Activated CD4-positive, alpha-beta memory T cell treated with anti-CD3 and anti-CD28 coated beads for 36 hours (primary cell): ENCODE data around the gene PRRC2B. TPM values are rescaled to one million over a fixed set of nuclear protein-coding genes. Genes with fewer than 3 reads are reported as not detected.

Experiments used
- CTCF ChIA-PET: fragments of 350-600 bp; sonication (Branson Sonifier 250); formaldehyde crosslinking; loops from one replicate; lab custom pipeline; 2021; ENCODE audit warnings: antibody characterized with exemption, inconsistent platforms; lab: Charles Lee
- POLR2A ChIA-PET: fragments of 350-600 bp; sonication (Branson Sonifier 250); formaldehyde crosslinking; loops from one replicate; lab custom pipeline; 2021; ENCODE audit warnings: antibody characterized with exemption; lab: Charles Lee
- DNase-seq: peaks from one replicate; pipeline ENCODE4 v3.0.0-alpha.2; 2020
- H3K27ac Mint-ChIP-seq: one replicate; pipeline ENCODE4 v1.8.0; 2021; ENCODE audit warnings: mixed read lengths
- H3K27me3 Mint-ChIP-seq: one replicate; pipeline ENCODE4 v1.8.0; 2021; ENCODE audit warnings: mixed read lengths
- H3K36me3 Mint-ChIP-seq: one replicate; pipeline ENCODE4 v1.8.0; 2021; ENCODE audit warnings: mixed read lengths
- H3K4me1 Mint-ChIP-seq: one replicate; pipeline ENCODE4 v1.8.0; 2021; ENCODE audit warnings: low read depth, mixed read lengths
- H3K4me3 Mint-ChIP-seq: one replicate; pipeline ENCODE4 v1.8.0; 2021; ENCODE audit warnings: mild to moderate bottlenecking, mixed read lengths
- H3K9me3 Mint-ChIP-seq: one replicate; pipeline ENCODE4 v1.8.0; 2021; ENCODE audit warnings: mixed read lengths
- intact Hi-C: fragments of 100-400 bp; cut with micrococcal nuclease; formaldehyde crosslinking; loops from one replicate; pipeline ENCODE4 v1.15.1; 2023
- total RNA-seq, 2 experiments: library from RNA; stranded (reverse); gene quantifications; one replicate each; pipeline ENCODE4 v1.2.3, GENCODE V29; 2021

Gene PRRC2B
- total RNA-seq, 2 experiments from 2014 or later = 127 to 135 TPM

GRCh38 chr9:131495785-131496184, 101.9 kb downstream of the PRRC2B start:
- peaks cover 27% of the 10 kb centered on the region for H3K36me3 Mint-ChIP-seq
- H3K4me3 Mint-ChIP-seq = no peak overlapping the region
- H3K9me3 Mint-ChIP-seq = no peaks in the 10 kb centered on the region
- no peaks in the 10 kb centered on the region for H3K27me3 Mint-ChIP-seq
- DNase-seq = no peak
- ChIA-PET POLR2A (interaction anchor here (1.0 kb wide), 1 partner anchor 124 kb away, joined by 3 read pairs; no protein-coding TSS in a partner anchor), CTCF (interaction anchor here (1.8 kb wide), 1 partner anchor 245 kb away, joined by 5 read pairs; no protein-coding TSS in a partner anchor)
- peaks cover 20% of the 10 kb centered on the region for H3K4me1 Mint-ChIP-seq
- no peak overlapping the region for H3K27ac Mint-ChIP-seq
- intact Hi-C loops = no loop called here

GRCh38 chr9:131496844-131497405, 103.0 kb downstream of the PRRC2B start:
- CTCF ChIA-PET = no interaction called here

GRCh38 chr9:131499254-131499767, 105.4 kb downstream of the PRRC2B start:
- intact Hi-C loops = no loop called here
- ChIA-PET POLR2A (interaction anchor here (1.3 to 2.1 kb wide), 3 partner anchors 19 to 225 kb away, joined by 4 to 8 read pairs (median 6); no protein-coding TSS in a partner anchor), CTCF (interaction anchor here (1.1 to 2.6 kb wide), 4 partner anchors 20 to 244 kb away, joined by 3 to 14 read pairs (median 8); no protein-coding TSS in a partner anchor)
- Mint-ChIP-seq H3K9me3 (no peaks in the 10 kb centered on the region), H3K4me3 (no peak overlapping the region), H3K27me3 (no peaks in the 10 kb centered on the region), H3K27ac (peak overlapping the region; percentile 74), H3K36me3 (peaks cover 4% of the 10 kb centered on the region), H3K4me1 (peaks cover 37% of the 10 kb centered on the region)
- no peak for DNase-seq

More at GRCh38 chr9:131496844-131497405, 103.0 kb downstream of the PRRC2B start:
- no peak overlapping the region for H3K27ac Mint-ChIP-seq
- no peak overlapping the region for H3K4me3 Mint-ChIP-seq
- H3K9me3 Mint-ChIP-seq = no peaks in the 10 kb centered on the region
- no peak for DNase-seq
- POLR2A ChIA-PET = interaction anchor here (1.0 kb wide), 1 partner anchor 125 kb away, joined by 3 read pairs; no protein-coding TSS in a partner anchor
- peaks cover 18% of the 10 kb centered on the region for H3K36me3 Mint-ChIP-seq
- intact Hi-C loops = no loop called here
- H3K4me1 Mint-ChIP-seq = peaks cover 31% of the 10 kb centered on the region
- H3K27me3 Mint-ChIP-seq = no peaks in the 10 kb centered on the region

GRCh38 chr9:131500377-131500776, 106.5 kb downstream of the PRRC2B start:
- CTCF ChIA-PET = interaction anchor here (0.8 to 2.6 kb wide), 8 partner anchors 21 to 375 kb away, joined by 3 to 14 read pairs (median 5); partner anchors contain the start of gene NUP214
- Mint-ChIP-seq H3K36me3 (peaks cover 4% of the 10 kb centered on the region), H3K27me3 (no peaks in the 10 kb centered on the region), H3K4me3 (peak overlapping the region; percentile 2), H3K9me3 (no peaks in the 10 kb centered on the region), H3K4me1 (peaks cover 47% of the 10 kb centered on the region), H3K27ac (peak overlapping the region; percentile 87)
- intact Hi-C loops = loop anchor here (1.0 to 5.0 kb wide), 9 partner anchors 92 to 852 kb away; partner anchors contain the start of genes FAM78A, MED27 and SETX
- DNase-seq = peak; percentile 91
- POLR2A ChIA-PET = interaction anchor here (0.7 to 2.1 kb wide), 5 partner anchors 20 to 229 kb away, joined by 3 to 8 read pairs (median 4); no protein-coding TSS in a partner anchor

- Mint-ChIP-seq H3K27me3 (no peaks in the 10 kb centered on the region), H3K36me3 (peaks cover 7% of the 10 kb centered on the region), H3K27ac (peak overlapping the region; percentile 87), H3K4me1 (peaks cover 50% of the 10 kb centered on the region), H3K4me3 (peak overlapping the region; percentile 55), H3K9me3 (no peaks in the 10 kb centered on the region)
- DNase-seq = peak; percentile 82
- CTCF ChIA-PET = interaction anchor here (0.8 to 2.6 kb wide), 9 partner anchors 22 to 479 kb away, joined by 3 to 14 read pairs (median 5); partner anchors contain the start of gene NUP214
- intact Hi-C loops = loop anchor here (1.0 to 5.0 kb wide), 10 partner anchors 91 to 851 kb away; partner anchors contain the start of genes FAM78A, MED27 and SETX
- POLR2A ChIA-PET = interaction anchor here (0.7 to 2.1 kb wide), 5 partner anchors 21 to 230 kb away, joined by 3 to 8 read pairs (median 4); no protein-coding TSS in a partner anchor
Measured at GRCh38 chr9:131500939-131501541, 107.2 kb downstream of the PRRC2B start.

GRCh38 chr9:131502781-131503625, 109.1 kb downstream of the PRRC2B start, which contains the start of gene POMT1:
POMT1 (plus strand) TSS chr9:131502918; CDS start chr9:131504219, 1,301 bp downstream.
- Mint-ChIP-seq H3K4me1 (peaks cover 50% of the 10 kb centered on the region), H3K36me3 (peaks cover 11% of the 10 kb centered on the region)
- POLR2A ChIA-PET = interaction anchor here (0.6 to 1.1 kb wide), 2 partner anchors 100 to 852 kb away, joined by 3 to 4 read pairs; partner anchors contain the start of gene SETX

GRCh38 chr9:131503626-131504465, 110.0 kb downstream of the PRRC2B start:
- peak; percentile 93 for DNase-seq
- CTCF ChIA-PET = interaction anchor here (0.9 to 2.4 kb wide), 8 partner anchors 26 to 755 kb away, joined by 3 to 10 read pairs (median 4); partner anchors contain the start of gene RAPGEF1
- H3K27me3 Mint-ChIP-seq = no peaks in the 10 kb centered on the region
- H3K27ac Mint-ChIP-seq = peak overlapping the region; percentile 85
- POLR2A ChIA-PET = interaction anchor here (0.6 to 1.1 kb wide), 2 partner anchors 101 to 851 kb away, joined by 3 to 4 read pairs; partner anchors contain the start of gene SETX
- H3K9me3 Mint-ChIP-seq = no peaks in the 10 kb centered on the region
- peaks cover 11% of the 10 kb centered on the region for H3K36me3 Mint-ChIP-seq
- intact Hi-C loops = loop anchor here (2.0 to 5.0 kb wide), 8 partner anchors 27 to 848 kb away; partner anchors contain the start of genes FAM78A, MED27, SETX and UCK1
- peaks cover 50% of the 10 kb centered on the region for H3K4me1 Mint-ChIP-seq
- peak overlapping the region; percentile 97 for H3K4me3 Mint-ChIP-seq

More at GRCh38 chr9:131502781-131503625, 109.1 kb downstream of the PRRC2B start, which contains the start of gene POMT1:
- DNase-seq = peak; percentile 92
- Mint-ChIP-seq H3K4me3 (peak within 1 kb of the TSS; percentile 97), H3K27me3 (no peaks in the 10 kb centered on the region), H3K9me3 (no peaks in the 10 kb centered on the region), H3K27ac (peak within 1 kb of the TSS; percentile 85)
- intact Hi-C loops = loop anchor here (2.0 to 5.0 kb wide), 8 partner anchors 28 to 849 kb away; partner anchors contain the start of genes FAM78A, MED27, SETX and UCK1
- CTCF ChIA-PET = interaction anchor here (1.2 to 2.4 kb wide), 6 partner anchors 130 to 756 kb away, joined by 3 to 10 read pairs (median 4); partner anchors contain the start of gene RAPGEF1

GRCh38 chr9:131505012-131505411, 111.1 kb downstream of the PRRC2B start:
- Mint-ChIP-seq H3K36me3 (peaks cover 18% of the 10 kb centered on the region), H3K27me3 (no peaks in the 10 kb centered on the region), H3K4me1 (peaks cover 40% of the 10 kb centered on the region), H3K4me3 (no peak overlapping the region), H3K9me3 (no peaks in the 10 kb centered on the region), H3K27ac (no peak overlapping the region)
- ChIA-PET POLR2A (no interaction called here), CTCF (interaction anchor here (0.9 kb wide), 1 partner anchor 27 kb away, joined by 3 read pairs; no protein-coding TSS in a partner anchor)
- intact Hi-C loops = no loop called here
- no peak for DNase-seq

GRCh38 chr9:131511416-131511815, 117.5 kb downstream of the PRRC2B start:
- H3K36me3 Mint-ChIP-seq = peaks cover 33% of the 10 kb centered on the region
- no peak overlapping the region for H3K4me3 Mint-ChIP-seq
- POLR2A ChIA-PET = no interaction called here
- CTCF ChIA-PET = interaction anchor here (1.3 kb wide), 1 partner anchor 34 kb away, joined by 3 read pairs; no protein-coding TSS in a partner anchor
- intact Hi-C loops = no loop called here
- no peaks in the 10 kb centered on the region for H3K27me3 Mint-ChIP-seq
- no peaks in the 10 kb centered on the region for H3K9me3 Mint-ChIP-seq
- H3K27ac Mint-ChIP-seq = no peak overlapping the region
- no peak for DNase-seq
- no peaks in the 10 kb centered on the region for H3K4me1 Mint-ChIP-seq

- POLR2A ChIA-PET = no interaction called here
- no peak for DNase-seq
- no peaks in the 10 kb centered on the region for H3K27me3 Mint-ChIP-seq
- no peaks in the 10 kb centered on the region for H3K4me1 Mint-ChIP-seq
- no peak overlapping the region for H3K4me3 Mint-ChIP-seq
- no peaks in the 10 kb centered on the region for H3K9me3 Mint-ChIP-seq
- no peak overlapping the region for H3K27ac Mint-ChIP-seq
- intact Hi-C loops = no loop called here
- peaks cover 31% of the 10 kb centered on the region for H3K36me3 Mint-ChIP-seq
- CTCF ChIA-PET = interaction anchor here (1.3 kb wide), 1 partner anchor 34 kb away, joined by 3 read pairs; no protein-coding TSS in a partner anchor
Measured at GRCh38 chr9:131511880-131512279, 118.0 kb downstream of the PRRC2B start.
